ENCODE measurements around the gene NEK8. TPM values are rescaled to one million over a fixed set of nuclear protein-coding genes. Genes with fewer than 3 reads are reported as not detected.
"Not testable (repeated sequence)": the region's sequence is repeated elsewhere in the genome, so short reads cannot be mapped to it uniquely, and the experiment has no call there.

NEK8 gene
- total and polyA plus RNA-seq, 8 donors, result 2.8 to 17.8 (median 3.4) TPM; not detected in 1

GRCh38 chr17:28719021-28719433 is 9.6 kb upstream of the NEK8 start:
- peaks cover 44 to 79% (median 72%) of the 10 kb centered on the region in 4 donors for H3K4me1 ChIP-seq
- H3K9me3 ChIP-seq, result no peaks in the 10 kb centered on the region
- no peak for DNase-seq
- H3K36me3 ChIP-seq, result peaks cover 44 to 53% (median 49%) of the 10 kb centered on the region in 4 donors
- WGBS, 5 donors, result 18 to 26% (median 24%) methylated on average over 18 of the region's 18 CpGs
- peak overlapping the region; percentile 78 to 94 (median 89) for H3K27ac ChIP-seq
- H3K27me3 ChIP-seq, result peaks cover 0 to 14% (median 8%) of the 10 kb centered on the region in 3 donors
- TF ChIP-seq CTCF (IDR thresholded peaks at IDR 0.05) (no peak), POLR2AphosphoS5 (IDR thresholded peaks at IDR 0.05) (no peak), POLR2A (IDR thresholded peaks at IDR 0.05) (no peak), EP300 (IDR thresholded peaks at IDR 0.05) (no peak)
- peak overlapping the region; percentile 84 to 98 (median 91) for H3K4me3 ChIP-seq
- intact Hi-C loops (cut with DNase I; ENCODE audit: low total_unique reads), result no loop called here

- 1 to 3% (median 2%) methylated on average over 25 to 30 of the region's 30 CpGs for WGBS, 5 donors
- H3K4me1 ChIP-seq, result peaks cover 48 to 92% (median 85%) of the 10 kb centered on the region in 4 donors
- peak overlapping the region; percentile 86 to 94 (median 90) for H3K27ac ChIP-seq
- H3K4me3 ChIP-seq, result peak overlapping the region; percentile 84 to 98 (median 91)
- H3K9me3 ChIP-seq, result no peaks in the 10 kb centered on the region
- TF ChIP-seq EP300 (IDR thresholded peaks at IDR 0.05) (no peak), CTCF (IDR thresholded peaks at IDR 0.05) (no peak), POLR2AphosphoS5 (IDR thresholded peaks at IDR 0.05) (no peak), POLR2A (IDR thresholded peaks at IDR 0.05) (no peak)
- H3K27me3 ChIP-seq, result peaks cover 0 to 14% (median 8%) of the 10 kb centered on the region in 3 donors
- intact Hi-C loops (cut with DNase I; ENCODE audit: low total_unique reads), result no loop called here
- peaks cover 32 to 51% (median 46%) of the 10 kb centered on the region in 4 donors for H3K36me3 ChIP-seq
- DNase-seq, result peak in 1 of 2 donors; percentile 42
These were observed 8.2 kb upstream of the NEK8 start for GRCh38 chr17:28720247-28720996.

GRCh38 chr17:28720997-28721329 is 7.6 kb upstream of the NEK8 start:
- Histone ChIP-seq H3K27ac (peak overlapping the region in 4 of 5 donors; percentile 86 to 94 (median 90)), H3K36me3 (peaks cover 32 to 45% (median 44%) of the 10 kb centered on the region in 4 donors), H3K27me3 (peaks cover 0 to 14% (median 8%) of the 10 kb centered on the region in 3 donors), H3K4me3 (peak overlapping the region; percentile 84 to 98 (median 91)), H3K4me1 (peaks cover 52 to 92% (median 88%) of the 10 kb centered on the region in 4 donors)
- DNase-seq; H3K9me3 ChIP-seq; intact Hi-C loops (cut with DNase I; ENCODE audit: low total_unique reads): not testable (repeated sequence)
- WGBS, 5 donors, result 16 to 34% (median 24%) methylated on average over 18 to 19 of the region's 19 CpGs

GRCh38 chr17:28722417-28723158 is 6.0 kb upstream of the NEK8 start:
- TF ChIP-seq POLR2A (IDR thresholded peaks at IDR 0.05), result no peak
- Histone ChIP-seq H3K27ac (peak overlapping the region in 1 of 5 donors; percentile 89), H3K27me3 (peaks cover 0 to 1% (median under 1%) of the 10 kb centered on the region in 3 donors), H3K9me3 (no peaks in the 10 kb centered on the region), H3K36me3 (peaks cover 32 to 45% (median 44%) of the 10 kb centered on the region in 4 donors), H3K4me3 (peak overlapping the region in 2 of 4 donors; percentile 92 to 98), H3K4me1 (peaks cover 46 to 89% (median 85%) of the 10 kb centered on the region in 4 donors)
- no peak for DNase-seq
- WGBS, 5 donors, result 55 to 70% (median 64%) methylated on average over 7 of the region's 7 CpGs
- intact Hi-C loops (cut with DNase I; ENCODE audit: low total_unique reads), result no loop called here

- Histone ChIP-seq H3K4me3 (peak overlapping the region in 1 of 4 donors; percentile 92), H3K9me3 (no peaks in the 10 kb centered on the region), H3K27ac (no peak overlapping the region), H3K27me3 (no peaks in the 10 kb centered on the region), H3K4me1 (peaks cover 51 to 87% (median 85%) of the 10 kb centered on the region in 4 donors), H3K36me3 (peaks cover 32 to 45% (median 44%) of the 10 kb centered on the region in 4 donors)
- WGBS, 5 donors, result 61 to 74% (median 68%) methylated on average over 6 of the region's 6 CpGs
- TF ChIP-seq EP300 (IDR thresholded peaks at IDR 0.05) (no peak), CTCF (IDR thresholded peaks at IDR 0.05) (no peak), POLR2A (IDR thresholded peaks at IDR 0.05) (no peak), POLR2AphosphoS5 (IDR thresholded peaks at IDR 0.05) (no peak)
- intact Hi-C loops (cut with DNase I; ENCODE audit: low total_unique reads), result no loop called here
- no peak for DNase-seq
These were observed 5.3 kb upstream of the NEK8 start for GRCh38 chr17:28723159-28723835.

- DNase-seq; H3K4me3 ChIP-seq; intact Hi-C loops (cut with DNase I; ENCODE audit: low total_unique reads); H3K9me3 ChIP-seq; H3K27me3 ChIP-seq: not testable (repeated sequence)
- 57 to 66% (median 60%) methylated on average over 4 of the region's 4 CpGs for WGBS, 5 donors
- Histone ChIP-seq H3K36me3 (peaks cover 32 to 45% (median 44%) of the 10 kb centered on the region in 4 donors), H3K4me1 (peaks cover 45 to 83% (median 80%) of the 10 kb centered on the region in 4 donors), H3K27ac (peak overlapping the region in 1 of 5 donors; percentile 15)
These were observed 4.6 kb upstream of the NEK8 start for GRCh38 chr17:28723836-28724499.
